Upper lobe of left lung (tissue), 6 donors: ENCODE results near the gene MYL12B. TPM values are rescaled to one million over a fixed set of nuclear protein-coding genes. Genes with fewer than 3 reads are reported as not detected.

Experiments
- ATAC-seq, 2 donors: fragments of 200-7000 bp; cut with Tn5 transposase; one replicate each; pipeline ENCODE4 v1.9.1; 2022; ENCODE audit warnings: mild to moderate bottlenecking in 2 of 2, moderate library complexity in 2 of 2; ENCODE audit not compliant: low FRiP score in 2 of 2
- DNase-seq, 2 donors: peaks; one replicate each; pipeline ENCODE4 v3.0.0-alpha.2; 2019 to 2020
- H3K27ac ChIP-seq, 4 donors: fragments of 200-600 bp; sonication (generic); one replicate each; pipeline ENCODE4 v1.5.1; 2016 to 2019
- H3K27me3 ChIP-seq, 4 donors: fragments of 200-600 bp; sonication (generic); one replicate each; pipeline ENCODE4 v1.5.1; 2017 to 2019
- H3K36me3 ChIP-seq, 4 donors: fragments of 200-600 bp; sonication (generic); one replicate each; pipeline ENCODE4 v1.5.1; 2016 to 2019
- H3K4me1 ChIP-seq, 4 donors: fragments of 200-600 bp; sonication (generic); one replicate each; pipeline ENCODE4 v1.5.1; 2018 to 2019
- H3K4me3 ChIP-seq, 4 donors: fragments of 200-600 bp; sonication (generic); one replicate each; pipeline ENCODE4 v1.5.1; 2017 to 2019; ENCODE audit warnings: mild to moderate bottlenecking in 2 of 4, moderate library complexity in 1 of 4
- H3K9me3 ChIP-seq, 4 donors: fragments of 200-600 bp; sonication (generic); one replicate each; pipeline ENCODE4 v1.5.1; 2018 to 2019
- CTCF ChIP-seq, 6 experiments: fragments of 450-650 bp in 4 of 6; fragments of 200-600 bp in 2 of 6; sonication (generic) in 2 of 6; IDR thresholded peaks; one replicate each; pipeline ENCODE4 v1.5.1; 2016 to 2019; ENCODE audit warnings: antibody characterized with exemption in 6 of 6
- EP300 ChIP-seq, 4 donors: sonication (generic); formaldehyde crosslinking; IDR thresholded peaks; one replicate each; pipeline ENCODE4 v1.5.1; 2017; ENCODE audit warnings: antibody characterized with exemption in 4 of 4, control low read depth in 2 of 4
- POLR2A ChIP-seq, 4 donors: fragments of 450-650 bp; IDR thresholded peaks; one replicate each; pipeline ENCODE4 v1.5.1; 2016 to 2017; ENCODE audit warnings: antibody characterized with exemption in 4 of 4, mild to moderate bottlenecking in 2 of 4
- POLR2AphosphoS5 ChIP-seq, 2 donors: sonication (generic); formaldehyde crosslinking; IDR thresholded peaks; one replicate each; pipeline ENCODE4 v1.5.1; 2017; ENCODE audit warnings: antibody characterized with exemption in 2 of 2
- WGBS, 2 donors: methylation state at CpG; one replicate each; pipeline ENCODE4 v1.1.5; 2017 to 2018; 5-methylcytosine and 5-hydroxymethylcytosine counted together
- total RNA-seq, 6 donors: library from RNA; depleted of rRNA in 4 of 6; stranded (reverse); fragments of >200 nt in 4 of 6; gene quantifications; one replicate each; pipeline versions ENCODE4 v1.1.0 to v1.2.1, GENCODE V29; 2016 to 2021
- donor health status: DM: no; HTN: no; CAD: no; lungs with moderate emphysema.
- donor health status: DM: no; HTN: yes; CAD: no; lungs with severe emphysema.

The MYL12B gene
- total RNA-seq, 6 donors from 2014 or later = 93.2 to 451 (median 361) TPM

GRCh38 chr18:3262234-3263131 lies 550 bp downstream of the MYL12B start:
- 1% methylated on average over 18 to 54 of the region's 69 CpGs for WGBS, 2 donors
- Histone ChIP-seq H3K27ac (peak overlapping the region; percentile 92 to 99 (median 98)), H3K36me3 (peaks cover 5 to 20% (median 9%) of the 10 kb centered on the region in 4 donors), H3K4me1 (peaks cover 45 to 55% (median 54%) of the 10 kb centered on the region in 4 donors), H3K4me3 (peak overlapping the region; percentile 70 to 91 (median 84)), H3K27me3 (no peaks in the 10 kb centered on the region), H3K9me3 (no peaks in the 10 kb centered on the region)
- TF ChIP-seq CTCF (IDR thresholded peaks at IDR 0.05) (no peak), POLR2AphosphoS5 (IDR thresholded peaks at IDR 0.05) (peak in 1 of 2 donors; percentile 6), POLR2A (IDR thresholded peaks at IDR 0.05) (no peak)
- DNase-seq = peak in 1 of 2 donors; percentile 91
- ATAC-seq = peak; percentile 13 to 70

- H3K36me3 ChIP-seq = peaks cover 0 to 12% (median 2%) of the 10 kb centered on the region in 4 donors
- no peaks in the 10 kb centered on the region for H3K9me3 ChIP-seq
- DNase-seq (no peak), ATAC-seq (no peak)
- WGBS, 2 donors = 19% methylated on average over 8 of the region's 8 CpGs
- H3K4me1 ChIP-seq = peaks cover 52 to 62% (median 60%) of the 10 kb centered on the region in 4 donors
- TF ChIP-seq CTCF (IDR thresholded peaks at IDR 0.05) (no peak), EP300 (IDR thresholded peaks at IDR 0.05) (no peak), POLR2AphosphoS5 (IDR thresholded peaks at IDR 0.05) (no peak), POLR2A (IDR thresholded peaks at IDR 0.05) (no peak)
- H3K27ac ChIP-seq = peak overlapping the region; percentile 92 to 99 (median 98)
- no peaks in the 10 kb centered on the region for H3K27me3 ChIP-seq
- peak overlapping the region; percentile 70 to 91 (median 84) for H3K4me3 ChIP-seq
These were observed 1.3 kb downstream of the MYL12B start for GRCh38 chr18:3263132-3263700.

- peak overlapping the region in 1 of 4 donors; percentile 14 for H3K27ac ChIP-seq
- ATAC-seq = no peak
- H3K4me1 ChIP-seq = peaks cover 63 to 73% (median 71%) of the 10 kb centered on the region in 4 donors
- TF ChIP-seq CTCF (IDR thresholded peaks at IDR 0.05) = no peak
- peaks cover 0 to under 1% (median 0%) of the 10 kb centered on the region in 4 donors for H3K36me3 ChIP-seq
- H3K27me3 ChIP-seq = no peaks in the 10 kb centered on the region
- no peaks in the 10 kb centered on the region for H3K9me3 ChIP-seq
- DNase-seq = no peak
- 46 to 72% methylated on average over 2 of the region's 2 CpGs for WGBS, 2 donors
- H3K4me3 ChIP-seq = peak overlapping the region in 1 of 4 donors; percentile 85
These were observed 2.4 kb downstream of the MYL12B start for GRCh38 chr18:3264362-3264761.

GRCh38 chr18:3265564-3266033 lies 3.7 kb downstream of the MYL12B start:
- no peak for ATAC-seq
- Histone ChIP-seq H3K4me3 (peak overlapping the region in 1 of 4 donors; percentile 85), H3K4me1 (peaks cover 67 to 78% (median 72%) of the 10 kb centered on the region in 4 donors), H3K27me3 (no peaks in the 10 kb centered on the region), H3K36me3 (no peaks in the 10 kb centered on the region), H3K27ac (peak overlapping the region in 2 of 4 donors; percentile 12 to 39), H3K9me3 (no peaks in the 10 kb centered on the region)
- no peak for TF ChIP-seq POLR2AphosphoS5 (IDR thresholded peaks at IDR 0.05)
- no peak for TF ChIP-seq POLR2A (IDR thresholded peaks at IDR 0.05)
- TF ChIP-seq CTCF (IDR thresholded peaks at IDR 0.05) = no peak
- no peak for TF ChIP-seq EP300 (IDR thresholded peaks at IDR 0.05)
- 65 to 77% methylated on average over 3 of the region's 3 CpGs for WGBS, 2 donors
- no peak for DNase-seq
